ENCODE results near the gene FAM117B.
"Not testable (repeated sequence)": the region's sequence is repeated elsewhere in the genome, so short reads cannot be mapped to it uniquely, and the experiment has no call there.

Gene FAM117B

DNA sequence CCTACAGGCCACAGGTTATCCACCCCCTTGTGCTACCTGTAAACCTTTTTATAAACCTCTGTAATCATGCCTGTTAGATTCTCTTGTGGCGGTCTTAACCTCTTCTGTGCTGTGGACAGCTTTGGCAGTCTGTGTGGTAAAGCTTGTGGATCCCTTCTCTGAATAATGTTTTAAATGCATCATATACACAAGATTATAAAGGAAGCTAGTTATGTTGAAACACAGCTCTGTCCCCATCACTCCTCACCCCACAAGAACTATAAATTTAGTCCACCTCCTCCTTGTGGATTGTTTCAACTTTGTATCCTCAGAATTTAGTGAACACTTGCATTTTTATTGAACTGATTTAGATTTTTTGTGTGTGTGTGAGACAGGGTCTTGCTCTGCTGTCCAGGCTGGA, 129.1 kb downstream of the FAM117B start:
- DNase-seq = no peak

DNA sequence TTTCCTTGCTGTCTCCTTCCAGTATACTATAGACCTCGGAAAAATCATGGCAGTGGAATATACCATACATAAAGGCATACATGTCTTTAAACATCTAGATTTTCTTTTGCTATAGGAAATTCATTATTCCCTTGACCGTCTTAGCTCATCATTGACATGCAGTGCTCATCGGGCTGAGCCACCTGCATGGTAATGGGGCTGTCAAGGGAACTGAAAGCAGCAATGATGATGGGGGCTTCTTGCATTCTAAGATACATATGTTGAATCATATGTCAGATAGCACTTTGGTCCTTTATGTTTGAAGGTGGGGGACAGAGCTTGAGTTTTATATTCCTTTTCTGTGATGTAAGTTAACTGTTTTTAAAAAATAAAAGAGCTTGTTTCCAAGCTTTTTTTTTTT, 130.2 kb downstream of the FAM117B start:
- no peak for DNase-seq

DNA sequence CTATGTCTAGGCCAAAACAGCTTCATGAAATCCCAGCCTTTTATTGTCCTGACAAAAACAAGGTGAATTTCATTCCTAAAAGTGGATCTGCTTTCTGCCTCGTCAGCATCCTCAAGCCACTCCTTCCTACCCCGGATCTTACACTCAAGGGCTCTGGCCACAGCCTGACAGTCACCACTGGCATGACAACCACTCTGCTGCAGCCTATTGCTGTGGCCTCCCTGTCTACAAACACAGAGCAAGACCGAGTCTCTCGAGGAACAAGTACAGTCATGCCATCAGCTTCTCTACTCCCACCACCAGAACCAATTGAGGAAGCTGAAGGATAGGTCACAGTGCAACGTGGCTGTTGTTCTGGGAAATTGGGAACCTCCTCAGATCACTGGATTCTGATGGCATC, 130.7 kb downstream of the FAM117B start:
- no peak for DNase-seq

DNA sequence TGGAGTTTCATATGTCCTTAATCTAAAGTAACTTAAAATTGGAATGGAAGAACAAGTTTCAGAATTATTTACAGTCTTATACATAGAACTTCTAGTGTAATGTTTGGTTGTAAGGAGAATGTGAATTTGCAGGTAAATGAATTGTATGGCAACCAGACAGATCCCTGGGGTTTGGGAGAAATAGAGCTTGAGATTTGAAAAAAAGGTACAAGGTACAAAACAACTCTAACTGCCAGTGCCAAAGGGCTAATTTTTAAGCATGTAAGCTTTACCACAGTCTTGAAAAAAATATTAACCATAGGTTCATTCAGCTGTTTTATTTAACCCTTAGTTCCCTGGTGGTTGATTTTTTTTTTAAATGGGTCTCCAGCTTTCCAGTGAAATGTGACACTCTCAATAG, 133.5 kb downstream of the FAM117B start:
- no peak for DNase-seq

DNA sequence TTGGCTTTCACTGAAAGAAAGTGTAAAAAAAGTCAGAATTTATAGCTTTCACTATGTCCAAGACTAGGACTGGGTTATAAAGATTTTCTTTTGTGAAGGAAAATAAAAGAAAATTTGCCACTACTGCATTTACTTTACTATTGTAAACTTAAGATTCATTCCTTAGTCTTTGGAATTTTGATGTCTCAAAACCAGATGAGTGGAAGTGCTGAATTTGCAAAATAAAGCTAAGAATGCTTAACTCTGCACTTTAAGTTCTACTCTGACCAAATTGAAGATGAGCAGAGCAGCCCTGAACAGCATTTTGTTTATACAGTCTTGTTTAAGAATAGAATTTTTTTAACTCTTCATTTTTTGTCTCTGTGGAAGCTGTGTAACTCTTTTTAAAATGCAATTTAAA, 134.4 kb downstream of the FAM117B start:
- DNase-seq = no peak

DNA sequence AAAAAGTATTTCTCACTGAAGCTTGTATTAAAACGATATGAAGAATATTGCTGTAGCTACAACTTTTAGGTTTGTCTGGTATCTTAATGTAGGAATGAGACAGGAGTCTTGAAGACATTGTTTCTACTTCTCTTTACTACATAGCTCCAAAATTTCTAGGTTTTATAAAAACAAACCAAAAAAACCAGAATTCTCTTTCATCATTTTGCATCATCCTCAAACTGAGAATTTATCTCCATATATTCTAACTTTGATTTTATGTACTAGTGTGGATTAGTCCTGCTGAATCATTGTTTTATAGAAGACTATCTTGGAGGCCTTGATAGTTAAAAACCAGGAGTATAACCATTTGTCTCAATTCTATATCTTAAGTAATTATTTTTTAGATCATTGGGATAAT, 136.6 kb downstream of the FAM117B start:
- no peak for DNase-seq

DNA sequence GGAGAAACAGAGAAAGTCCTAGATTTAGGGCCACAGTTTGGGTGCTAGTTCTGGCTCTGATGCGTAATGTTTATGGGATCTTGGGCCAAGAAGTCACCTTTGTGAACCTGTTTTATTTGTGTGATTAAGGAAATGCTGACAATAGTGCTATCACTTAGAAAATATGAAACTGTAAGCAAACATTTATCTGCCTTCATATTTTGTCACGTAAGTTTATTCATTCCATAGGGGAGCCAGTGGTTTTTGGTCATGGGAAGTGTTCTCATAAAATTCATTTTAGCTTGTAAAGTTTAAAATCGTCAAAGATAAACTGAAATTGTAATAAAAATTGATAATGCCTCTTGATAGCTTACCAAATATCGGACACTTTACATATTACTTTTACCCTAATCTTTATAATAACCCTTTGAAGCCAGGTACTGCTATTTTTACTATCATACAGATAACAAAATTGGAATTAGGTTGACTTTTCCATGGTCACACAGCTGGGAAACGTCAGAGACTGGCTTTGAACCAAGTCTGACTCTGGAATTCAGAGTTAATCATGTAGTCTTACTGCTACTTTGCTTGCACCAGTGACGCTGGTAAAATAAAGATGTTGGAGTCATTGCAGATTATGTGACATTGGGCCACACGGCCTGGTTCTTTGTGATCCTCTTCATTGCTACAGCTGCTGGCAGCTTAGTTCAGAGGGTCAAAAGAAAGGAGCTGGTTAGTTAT, 137.1 kb downstream of the FAM117B start:
- DNase-seq = no peak

DNA sequence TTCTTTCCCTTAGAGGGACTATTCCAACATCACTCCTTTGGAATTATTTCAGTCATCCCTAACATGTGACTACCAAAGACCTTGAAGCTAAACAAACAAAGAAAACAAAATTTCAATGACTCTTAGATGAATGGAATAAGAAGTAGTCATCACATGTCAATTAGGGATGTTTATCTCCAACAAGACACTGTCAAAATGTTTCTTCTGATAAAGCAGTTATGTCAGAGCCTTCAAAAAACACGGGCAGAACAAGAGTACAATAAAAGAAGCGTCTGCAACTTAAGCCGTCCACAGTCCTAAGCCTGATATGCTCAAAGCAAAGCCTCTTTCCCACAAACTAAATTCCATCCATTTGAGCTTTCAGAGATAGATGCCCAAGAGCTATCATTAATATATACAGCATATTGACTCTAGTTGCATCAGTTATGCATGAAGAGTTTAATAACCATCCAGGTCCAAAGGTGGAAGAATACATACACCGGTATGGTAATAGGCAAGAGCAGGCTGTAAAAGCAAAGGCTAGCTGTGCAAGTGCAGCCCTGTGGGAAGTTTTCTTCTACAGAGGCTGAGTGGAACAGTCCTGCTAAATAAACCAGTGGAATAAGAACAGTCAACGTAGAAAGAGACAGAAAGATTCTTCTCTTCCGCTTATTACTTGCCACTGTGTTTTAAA, 138.7 kb downstream of the FAM117B start:
- DNase-seq = no peak

DNA sequence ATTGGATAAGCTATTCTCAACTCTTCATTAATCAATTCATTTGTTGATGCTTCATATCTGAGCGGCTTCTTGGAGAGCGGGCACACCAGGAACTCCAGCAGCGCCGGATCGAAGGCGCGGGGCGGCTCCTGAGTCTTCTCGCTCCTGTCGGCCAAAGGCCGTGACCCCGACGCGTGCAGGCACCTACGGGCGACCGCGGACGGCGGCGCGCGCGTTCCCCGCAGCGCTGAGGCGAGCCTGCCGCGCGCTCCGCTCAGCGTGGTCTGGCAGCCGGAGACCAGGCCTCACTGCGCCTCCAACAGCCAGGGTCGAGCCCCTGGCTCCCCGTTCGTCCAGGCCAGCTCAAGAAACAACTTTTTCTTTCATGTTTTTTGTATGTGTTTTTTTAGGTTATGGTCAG, 139.3 kb downstream of the FAM117B start:
- DNase-seq = no peak

DNA sequence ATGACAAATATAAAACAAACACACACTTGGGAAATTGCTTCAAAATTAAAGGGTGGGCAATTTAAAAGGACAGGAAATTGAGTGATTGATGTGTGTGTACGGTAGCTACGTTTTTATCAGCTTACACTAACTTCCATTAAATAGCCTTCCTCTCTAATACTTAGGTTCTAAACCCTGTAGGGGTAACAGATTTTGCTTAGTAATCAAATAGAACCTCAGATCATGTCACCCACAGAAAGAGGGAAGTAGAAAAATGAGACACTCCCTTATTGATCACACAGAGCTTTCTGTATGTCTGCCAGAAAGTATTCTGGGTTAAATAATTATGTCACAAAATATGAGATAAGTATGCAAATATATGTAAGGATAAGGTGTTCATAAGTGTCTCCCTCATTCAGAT, 143.4 kb downstream of the FAM117B start:
- no peak for DNase-seq

DNA sequence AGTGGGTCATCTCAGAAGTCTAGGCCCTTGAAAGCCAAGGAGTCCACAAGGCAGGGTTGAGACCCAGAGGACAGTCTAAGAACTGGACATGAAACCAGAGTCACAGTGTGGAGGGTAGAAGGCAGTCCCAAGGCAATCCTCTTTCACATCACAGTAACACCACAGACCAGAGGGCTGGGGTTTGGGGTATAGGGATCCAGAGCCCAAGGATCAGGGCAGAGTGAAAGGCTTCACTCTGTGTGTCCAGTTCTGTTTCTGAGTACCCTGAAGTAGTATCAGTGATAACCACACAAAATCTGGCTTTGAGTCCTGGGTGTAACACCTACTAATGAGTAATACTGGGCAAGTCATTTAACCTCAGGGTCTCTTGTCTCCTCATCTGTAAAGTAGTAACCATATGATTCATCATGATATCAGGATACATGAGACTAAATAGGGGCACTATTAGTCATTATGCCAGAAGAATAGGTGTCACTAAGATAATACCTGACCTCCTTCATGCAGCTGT, 145.8 kb downstream of the FAM117B start:
- no peak for DNase-seq

DNA sequence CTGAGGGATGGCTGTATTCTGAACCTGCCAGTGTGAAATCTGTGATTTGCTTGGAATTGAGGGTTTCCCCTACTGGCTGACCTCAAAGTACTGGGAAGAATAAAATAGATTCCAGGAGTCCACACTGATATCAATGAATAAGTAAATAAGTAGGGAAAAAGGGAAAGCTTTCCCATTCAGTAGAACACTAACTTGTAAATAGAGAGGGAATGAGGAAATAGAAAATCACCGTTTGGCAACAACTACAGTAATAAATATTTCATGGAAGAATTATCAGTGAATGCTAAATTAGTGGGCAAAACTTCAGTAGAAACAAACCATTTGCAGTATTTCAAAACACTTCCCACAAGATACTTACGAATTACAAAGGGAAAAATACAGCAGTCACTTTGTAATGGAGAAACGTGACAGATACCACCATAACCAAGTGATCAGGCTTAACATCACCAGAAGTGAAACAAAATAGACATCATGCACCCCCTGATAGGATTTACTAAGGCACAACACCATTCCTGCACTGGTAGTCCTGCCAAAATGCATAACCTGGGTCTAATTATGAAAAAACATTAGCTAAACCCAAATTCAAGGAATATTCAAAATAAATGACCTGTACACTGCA, 148.3 kb downstream of the FAM117B start:
- no peak for DNase-seq

DNA sequence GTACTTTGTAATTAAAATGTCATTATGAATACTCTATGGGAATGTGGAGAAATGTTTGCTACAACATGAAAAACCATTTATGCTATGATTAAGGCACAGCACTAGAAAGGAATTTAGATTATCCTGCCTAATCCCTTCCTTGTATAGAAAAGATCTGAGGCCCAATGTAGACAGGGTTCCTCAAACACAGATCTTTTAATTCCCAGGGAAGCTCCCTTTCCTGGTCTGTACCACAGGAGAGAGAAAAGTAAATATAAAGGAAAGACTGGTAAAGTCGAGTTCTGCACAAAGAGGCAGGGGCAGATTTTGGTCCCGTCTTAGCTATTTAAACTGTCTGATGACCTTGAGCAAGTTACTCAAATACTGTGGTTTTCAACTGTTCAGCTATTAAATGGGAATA, 152.1 kb downstream of the FAM117B start:
- no peak for DNase-seq

DNA sequence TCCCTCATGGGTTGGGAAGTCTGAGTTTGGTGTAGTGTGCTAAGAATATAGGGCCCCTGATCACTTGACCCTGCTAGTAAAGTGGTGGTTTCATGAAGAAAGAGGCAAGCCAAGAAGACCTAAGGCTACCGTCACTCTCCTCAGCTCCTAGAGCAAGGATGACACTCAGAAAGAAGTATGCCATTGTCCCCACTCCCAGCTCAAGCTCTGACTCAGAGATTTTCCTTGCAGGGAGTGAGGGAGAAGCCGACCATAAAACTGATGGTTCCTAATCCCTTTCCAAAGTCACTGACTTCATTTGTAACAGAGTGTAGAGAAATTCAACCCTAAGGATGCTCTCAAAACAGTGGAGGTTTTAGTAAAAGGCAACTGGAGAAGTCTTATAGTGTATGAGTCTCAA, 155.9 kb downstream of the FAM117B start:
- DNase-seq = no peak

DNA sequence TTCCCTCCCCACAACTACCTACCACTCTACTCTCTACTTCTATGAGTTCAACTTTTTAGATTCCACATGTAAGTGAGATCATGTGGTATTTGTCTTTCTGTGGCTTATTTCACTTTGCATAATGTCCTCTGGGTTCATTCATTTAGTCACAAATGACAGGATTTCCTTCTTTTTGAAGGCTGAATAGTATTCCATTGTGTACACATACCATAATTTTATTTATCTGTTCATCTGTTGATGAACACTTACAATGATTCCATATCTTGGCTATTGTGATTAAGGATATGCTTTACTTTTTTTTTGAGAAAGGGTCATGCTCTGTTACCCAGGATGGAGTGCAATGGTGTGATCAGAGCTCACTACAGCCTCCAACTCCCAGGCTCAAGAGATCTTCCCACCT, 163.2 kb downstream of the FAM117B start:
- DNase-seq = no peak

DNA sequence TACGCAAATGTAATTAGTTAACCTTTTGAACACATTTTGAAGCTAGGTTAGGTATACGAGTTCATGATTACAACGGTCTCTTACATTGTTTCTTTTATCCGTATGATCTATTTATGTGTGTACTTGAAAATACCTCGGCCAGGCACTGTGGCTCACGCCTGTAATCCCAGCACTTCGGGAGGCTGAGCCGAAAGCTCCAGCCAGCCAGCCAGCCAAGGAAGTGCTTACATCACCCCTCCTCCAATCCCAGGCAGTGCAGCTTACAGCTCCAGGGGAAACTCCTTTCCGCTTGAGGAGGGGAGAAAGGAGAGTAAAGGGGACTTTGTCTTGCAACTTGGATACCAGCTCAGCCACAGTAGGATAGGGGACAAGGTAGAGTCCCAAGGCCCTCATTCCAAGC, 171.1 kb downstream of the FAM117B start:
- DNase-seq = not testable (repeated sequence)

DNA sequence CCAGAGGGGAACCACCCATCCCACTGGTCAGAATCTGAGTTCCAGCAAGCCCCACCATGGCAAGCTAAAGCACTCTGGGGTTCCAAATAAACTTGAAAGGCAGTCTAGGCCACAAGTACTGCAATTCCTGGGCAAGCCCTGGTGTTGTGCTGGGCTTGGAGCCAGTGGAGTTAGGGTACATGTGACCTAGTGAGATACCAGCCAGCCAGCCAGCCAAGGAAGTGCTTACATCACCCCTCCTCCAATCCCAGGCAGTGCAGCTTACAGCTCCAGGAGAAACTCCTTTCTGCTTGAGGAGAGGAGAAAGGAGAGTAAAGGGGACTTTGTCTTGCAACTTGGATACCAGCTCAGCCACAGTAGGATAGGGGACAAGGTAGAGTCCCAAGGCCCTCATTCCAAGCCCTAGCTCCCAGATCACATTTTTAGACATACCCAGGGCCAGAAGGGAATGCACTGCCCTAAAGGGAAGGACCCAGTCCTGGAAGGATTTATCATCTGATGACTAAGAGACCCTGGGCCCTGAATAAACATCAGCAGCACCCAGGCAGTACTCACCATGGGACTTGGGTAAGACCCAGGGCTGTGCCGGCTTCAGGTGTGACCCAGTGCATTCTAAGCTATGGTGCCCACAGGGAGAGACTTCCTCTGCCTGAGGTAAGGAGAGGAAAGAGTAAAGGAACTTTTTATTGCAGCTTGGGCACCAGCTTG, 172.8 kb downstream of the FAM117B start:
- DNase-seq = not testable (repeated sequence)

DNA sequence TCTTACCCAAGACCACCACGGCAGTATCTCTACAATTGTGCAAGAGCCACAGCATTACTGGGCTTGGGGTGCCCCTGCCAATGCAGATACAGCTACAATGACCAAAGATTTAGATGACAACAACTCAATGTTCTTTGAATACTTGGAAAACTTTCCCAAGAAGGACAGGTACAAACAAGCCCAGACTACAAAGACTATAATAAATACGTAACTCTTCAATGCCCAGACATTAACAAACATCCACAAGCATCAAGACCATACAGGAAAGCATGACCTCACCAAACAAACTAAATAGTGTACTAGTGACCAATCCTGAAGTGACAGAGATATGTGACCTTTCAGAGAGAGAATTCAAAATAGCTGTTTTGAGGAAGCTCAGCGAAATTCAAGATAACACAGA, 174.0 kb downstream of the FAM117B start:
- no peak for DNase-seq

DNA sequence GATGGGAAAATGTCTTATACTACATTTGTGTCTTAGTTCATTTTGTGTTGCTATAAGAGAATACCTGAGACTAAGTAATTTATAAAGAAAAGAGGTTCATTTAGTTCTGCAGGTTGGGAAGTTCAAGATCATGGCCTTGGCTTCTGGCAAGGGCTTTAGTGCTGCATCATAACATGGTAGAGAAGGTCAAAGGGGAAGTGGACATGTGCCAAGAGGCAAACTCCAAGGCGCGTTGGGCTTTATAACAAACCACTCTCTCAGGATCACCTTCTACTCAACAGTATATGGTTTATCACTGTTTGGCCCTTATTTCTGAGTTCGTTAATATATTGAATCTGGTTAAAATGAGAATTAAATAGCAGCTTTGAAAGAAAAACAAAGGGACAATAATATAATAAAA, 178.6 kb downstream of the FAM117B start:
- DNase-seq = no peak

DNA sequence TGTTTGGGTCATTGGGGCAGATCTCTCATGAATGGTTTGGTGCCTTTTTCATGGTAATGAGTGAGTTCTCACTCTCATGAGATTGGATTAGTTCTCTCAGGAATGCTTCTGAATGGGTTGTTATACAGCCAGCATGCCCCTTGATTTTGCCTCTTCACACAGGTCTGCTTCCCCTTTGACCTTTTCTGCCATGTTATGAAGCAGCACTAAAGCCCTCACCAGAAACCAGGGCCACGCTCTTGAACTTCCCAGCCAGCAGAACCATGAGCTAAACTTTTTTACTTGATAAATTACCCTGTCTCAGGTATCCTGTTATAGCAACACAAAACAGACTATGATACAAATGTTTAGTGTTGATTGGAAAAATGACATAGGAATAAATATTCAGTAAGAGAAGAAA, 179.5 kb downstream of the FAM117B start:
- no peak for DNase-seq

DNA sequence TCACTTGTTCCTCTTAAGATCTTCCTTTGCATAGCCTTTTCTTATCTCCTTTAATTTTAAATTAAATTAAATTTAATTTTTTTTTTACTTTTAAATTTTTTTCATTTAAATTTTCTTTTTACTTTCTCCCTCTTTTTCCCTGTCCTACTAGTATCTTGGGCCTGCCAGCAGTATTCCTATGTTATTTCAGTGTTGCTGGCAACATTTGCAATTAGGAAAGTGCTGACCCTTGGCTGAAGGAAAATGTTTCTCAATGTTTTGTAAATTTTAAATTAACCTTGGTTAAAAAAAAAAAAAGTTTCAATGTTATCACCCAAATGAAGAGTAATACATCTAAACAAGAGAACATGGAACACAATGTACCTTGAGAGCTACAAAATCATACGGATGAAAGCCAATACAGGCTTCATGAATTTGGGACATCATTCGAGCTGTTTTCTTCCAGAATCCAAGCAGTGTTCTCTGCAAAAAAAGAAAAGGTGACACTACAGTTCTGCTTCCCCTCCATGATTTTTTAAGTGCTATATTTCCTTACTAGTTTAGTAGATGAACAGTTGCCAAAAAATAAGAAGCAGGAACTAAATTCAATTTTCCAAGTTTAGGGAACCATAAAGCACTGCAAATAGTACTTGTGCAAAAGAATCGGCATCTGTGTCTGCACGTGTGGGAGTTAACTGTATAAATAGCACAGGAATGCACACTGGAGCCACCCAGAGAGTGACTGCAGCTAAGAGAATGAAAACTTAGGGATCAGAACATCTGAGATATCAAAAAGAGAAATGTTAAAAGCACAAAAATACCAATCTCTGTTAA, 181.0 kb downstream of the FAM117B start:
- DNase-seq = no peak

DNA sequence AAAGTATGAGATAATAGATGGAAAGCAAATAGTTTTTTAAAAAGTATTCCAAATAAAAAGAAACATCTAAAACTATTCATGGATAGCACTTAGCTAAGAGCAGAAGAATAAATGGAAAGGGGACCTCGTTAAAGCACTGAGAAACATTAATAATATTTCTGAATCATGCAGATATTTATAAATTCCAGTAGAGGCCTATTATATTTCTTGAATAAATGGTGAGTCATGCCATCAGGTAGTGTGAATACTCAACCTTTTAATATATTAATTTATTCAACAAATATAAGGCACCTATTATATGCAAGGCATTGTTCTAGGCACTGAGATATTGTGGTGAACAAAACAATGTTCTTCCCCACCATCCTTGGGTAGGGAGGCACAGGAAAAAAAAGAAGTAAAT, 183.0 kb downstream of the FAM117B start:
- no peak for DNase-seq

DNA sequence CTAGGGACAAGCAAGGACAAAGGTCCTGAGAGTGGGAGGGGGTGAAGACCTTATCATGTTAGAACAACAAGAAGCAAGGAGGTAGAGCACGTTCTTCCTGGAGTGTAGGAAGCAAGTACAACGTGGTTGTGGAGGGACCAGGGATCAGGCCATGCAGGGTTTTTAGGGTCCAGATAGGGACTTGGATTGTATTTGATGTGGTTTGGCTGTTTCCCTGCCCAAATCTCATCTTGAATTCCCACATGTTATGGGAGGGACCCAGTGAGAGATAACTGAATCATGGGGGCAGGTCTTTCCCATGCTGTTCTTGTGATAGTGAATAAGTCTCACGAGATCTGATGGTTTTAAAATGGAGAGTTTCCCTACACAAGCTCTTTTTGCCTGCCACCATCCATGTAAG, 183.6 kb downstream of the FAM117B start:
- DNase-seq = no peak
